ENCODE results near the gene LRMDA.

Gene LRMDA

DNA sequence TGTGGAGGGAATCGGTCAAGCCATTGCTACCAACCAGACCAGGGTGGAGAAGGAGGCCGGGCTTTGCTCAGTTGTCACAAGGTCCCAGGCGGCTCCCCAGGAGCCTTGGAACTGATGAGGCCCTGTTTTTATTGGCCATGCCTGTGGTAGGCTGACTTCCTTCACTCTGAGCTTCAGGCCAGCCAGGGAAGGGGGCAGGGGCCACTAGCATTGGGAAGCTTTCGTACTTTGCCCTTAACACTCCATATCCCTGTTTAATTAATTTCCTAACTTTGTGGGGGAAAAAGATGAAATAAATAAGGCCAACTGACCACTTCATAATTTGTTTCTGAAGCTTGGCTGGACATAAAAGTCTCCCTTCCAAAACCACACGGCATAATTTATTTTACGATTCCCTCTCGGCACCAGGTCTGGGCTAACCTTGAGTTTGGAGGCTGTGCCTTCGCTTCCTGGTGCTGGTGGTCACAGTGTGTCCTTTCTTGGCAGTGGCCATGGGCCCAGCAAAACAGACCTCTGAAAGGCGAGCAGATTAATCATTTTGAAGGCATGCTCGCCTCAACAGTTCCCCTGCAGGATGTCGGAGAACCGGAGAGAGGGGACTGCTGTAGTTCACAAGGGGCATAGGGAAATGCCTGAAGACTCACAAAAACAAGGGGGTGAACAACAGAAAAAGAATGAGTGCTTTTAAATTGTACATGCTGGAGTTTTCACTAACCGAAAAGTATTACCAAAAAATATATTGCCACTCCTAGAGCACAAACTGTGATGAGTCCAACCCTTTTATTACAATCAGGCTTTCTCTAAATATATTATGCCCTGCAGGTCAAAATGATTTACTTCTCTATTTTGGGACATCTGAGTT, 966.0 kb downstream of the LRMDA start:
- no peak for DNase-seq

- DNase-seq: no peak
Observed at GRCh38 chr10:76398043-76398710, 966.8 kb downstream of the LRMDA start.

DNA sequence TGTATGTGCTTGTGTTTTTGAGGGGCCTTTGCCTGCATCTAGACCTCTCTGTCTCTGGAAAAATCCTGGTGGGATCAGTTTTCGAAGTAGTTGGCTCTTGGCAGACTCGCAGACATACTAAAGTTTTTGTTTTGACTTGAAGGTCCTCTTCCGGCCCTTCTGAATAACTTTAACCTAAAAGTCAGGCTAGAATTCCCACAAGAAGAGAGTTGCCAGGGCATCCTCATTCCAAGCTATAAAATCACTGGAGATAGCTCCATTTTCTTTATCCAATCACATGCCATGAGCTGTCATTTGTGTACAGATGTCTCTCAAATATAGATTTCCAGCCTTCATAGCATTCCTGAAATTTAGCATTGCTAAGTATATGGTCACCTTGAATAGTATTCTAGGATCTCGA, 967.8 kb downstream of the LRMDA start:
- no peak for DNase-seq

GRCh38 chr10:76401006-76401405, 969.6 kb downstream of the LRMDA start:
- DNase-seq: no peak

GRCh38 chr10:76403912-76404311, 972.5 kb downstream of the LRMDA start:
- DNase-seq: no peak

GRCh38 chr10:76404531-76404930, 973.1 kb downstream of the LRMDA start:
- no peak for DNase-seq

GRCh38 chr10:76405922-76406321, 974.5 kb downstream of the LRMDA start:
- DNase-seq: no peak

DNA sequence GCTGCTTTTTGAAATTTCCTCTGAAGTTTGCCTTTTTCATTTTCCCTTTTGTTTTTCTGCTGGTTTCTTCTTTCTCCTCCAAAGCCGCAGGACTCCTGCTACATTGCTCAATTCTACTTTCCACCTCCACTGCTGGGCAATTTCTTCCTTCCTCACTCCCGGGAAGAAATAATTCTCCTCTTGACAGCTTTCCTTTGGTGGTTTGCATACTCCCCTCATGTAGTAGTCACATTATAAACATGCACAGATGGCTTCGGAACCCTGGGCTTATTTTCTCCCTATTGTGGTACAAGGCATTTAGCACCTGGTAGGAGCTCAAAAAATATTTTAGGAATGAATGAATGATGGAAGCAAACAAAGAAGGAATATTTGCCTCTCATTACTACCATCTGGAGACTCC, 977.2 kb downstream of the LRMDA start:
- no peak for DNase-seq

- no peak for DNase-seq
Observed at GRCh38 chr10:76411729-76412435, 980.5 kb downstream of the LRMDA start.

DNA sequence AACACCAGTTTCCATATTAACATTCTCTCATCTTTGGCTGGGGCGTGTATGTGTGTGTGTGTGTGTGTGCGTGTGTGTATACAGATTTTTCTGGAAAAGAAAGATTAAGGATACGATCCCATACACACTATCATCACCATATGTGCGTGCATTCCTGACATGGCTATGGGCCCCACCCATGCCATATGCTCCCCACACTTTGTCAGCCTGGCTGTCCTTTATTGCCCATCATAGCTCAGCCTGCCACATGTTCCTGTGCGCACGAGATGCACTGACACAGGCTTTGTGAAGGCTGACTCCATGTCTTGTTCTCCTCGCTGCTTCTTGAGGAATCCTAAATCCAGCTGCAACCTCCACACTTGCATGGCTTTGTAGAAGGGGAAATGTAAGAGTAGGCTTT, 984.1 kb downstream of the LRMDA start:
- DNase-seq: no peak

- DNase-seq: no peak
Observed at GRCh38 chr10:76416642-76417041, 985.2 kb downstream of the LRMDA start.

DNA sequence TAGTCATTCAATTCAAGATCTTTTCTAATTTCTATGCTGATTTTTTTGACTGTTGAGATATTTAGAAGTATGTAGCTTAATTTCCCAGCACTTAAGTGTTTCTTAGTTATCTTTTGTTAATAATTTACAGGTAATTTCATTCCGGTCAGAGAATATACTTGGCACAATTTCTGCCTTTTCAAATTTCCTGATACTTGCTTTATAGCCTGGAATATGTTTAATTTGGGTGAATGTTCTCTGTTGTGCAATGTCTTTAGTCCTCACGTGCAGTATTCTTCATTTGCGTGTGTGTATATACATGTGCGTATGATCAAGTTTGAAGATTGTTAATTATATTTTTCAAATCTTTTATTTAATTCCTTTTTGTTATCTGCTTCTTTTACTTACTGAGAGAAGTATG, 989.3 kb downstream of the LRMDA start:
- no peak for DNase-seq

DNA sequence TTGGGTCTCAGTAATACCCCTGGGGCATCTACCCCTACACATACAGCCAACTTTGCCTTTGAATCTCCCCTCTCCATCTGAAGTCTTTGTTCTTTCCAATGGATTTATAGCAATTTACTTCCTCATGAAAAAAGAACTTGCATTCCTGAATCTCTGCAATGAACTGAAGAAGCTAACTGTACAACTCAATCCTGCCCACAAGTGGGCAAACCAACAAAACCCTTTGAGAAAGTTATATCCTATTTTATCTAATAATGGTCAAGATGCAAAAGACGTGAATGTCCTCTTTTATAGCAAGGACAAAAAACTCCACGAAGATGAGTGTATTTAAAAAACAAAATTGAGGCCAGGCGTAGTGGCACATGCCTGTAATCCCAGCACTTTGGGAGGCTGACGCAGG, 991.3 kb downstream of the LRMDA start:
- DNase-seq: no peak

- no peak for DNase-seq
Observed at GRCh38 chr10:76428551-76429367, 997.3 kb downstream of the LRMDA start.

DNA sequence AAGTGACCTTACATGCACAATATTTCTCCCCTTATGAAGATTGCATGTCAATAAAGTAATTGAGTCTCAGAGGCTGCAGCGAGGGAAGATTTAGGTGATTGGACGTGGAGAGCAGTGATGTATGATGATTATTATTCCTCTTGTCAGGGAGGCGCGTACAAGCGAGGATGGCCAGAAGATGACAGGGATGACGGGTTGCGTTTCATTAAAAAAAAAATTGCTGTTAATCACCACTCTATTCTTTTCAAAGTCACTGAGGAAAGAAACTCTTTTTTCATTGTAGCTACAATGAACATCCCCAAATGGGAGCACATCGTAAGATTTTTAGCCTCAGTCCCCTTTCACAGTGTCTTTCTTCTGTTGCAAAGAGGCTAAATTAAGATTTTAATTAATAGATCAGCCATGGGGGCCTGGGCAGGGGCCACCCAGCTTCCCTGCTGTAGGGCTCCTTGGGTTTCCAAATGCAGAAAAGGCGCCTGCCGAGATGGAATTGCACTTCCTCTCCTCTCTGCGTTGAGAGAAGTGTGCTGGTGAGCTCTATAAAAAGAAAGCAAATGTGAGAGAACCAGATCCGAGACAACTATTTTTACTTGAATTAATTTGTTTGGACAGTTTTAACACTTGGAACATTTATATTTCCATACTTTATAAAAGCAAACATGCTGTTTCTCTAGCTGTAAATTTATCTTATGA, 998.1 kb downstream of the LRMDA start:
- DNase-seq: no peak

DNA sequence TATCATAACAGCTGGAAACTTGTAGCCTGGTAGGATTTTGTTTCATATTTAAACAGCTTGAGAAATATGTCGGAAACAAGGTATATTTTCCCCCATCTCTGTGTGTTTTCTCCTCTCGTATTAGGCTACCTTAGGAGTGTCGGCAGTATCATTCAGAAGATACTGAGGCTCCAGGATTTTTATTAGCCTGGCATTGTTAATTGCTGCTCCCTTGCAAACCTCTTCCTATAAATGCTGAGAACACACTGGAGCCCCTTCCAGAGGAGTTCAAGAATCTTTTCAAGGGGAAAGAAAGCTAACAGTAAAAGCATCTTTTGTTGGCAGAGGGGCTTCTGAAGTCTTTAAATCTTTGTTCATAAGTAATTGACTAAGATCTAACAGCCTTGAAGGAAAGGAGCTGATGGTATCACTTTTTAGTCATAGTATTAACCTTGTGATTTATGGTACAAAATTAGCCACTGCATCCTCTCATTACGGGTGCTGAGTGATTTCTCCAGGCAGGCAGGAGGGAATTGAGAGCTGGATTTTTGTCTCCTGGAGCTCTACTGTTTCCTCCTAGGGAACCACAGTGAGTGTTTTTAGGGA, 998.7 kb downstream of the LRMDA start:
- DNase-seq: no peak

- DNase-seq: no peak
Observed at GRCh38 chr10:76432016-76433012, 1000.9 kb downstream of the LRMDA start.

GRCh38 chr10:76433161-76434005, 1002.0 kb downstream of the LRMDA start:
- no peak for DNase-seq

- no peak for DNase-seq
Observed at GRCh38 chr10:76435157-76435556, 1003.7 kb downstream of the LRMDA start.

DNA sequence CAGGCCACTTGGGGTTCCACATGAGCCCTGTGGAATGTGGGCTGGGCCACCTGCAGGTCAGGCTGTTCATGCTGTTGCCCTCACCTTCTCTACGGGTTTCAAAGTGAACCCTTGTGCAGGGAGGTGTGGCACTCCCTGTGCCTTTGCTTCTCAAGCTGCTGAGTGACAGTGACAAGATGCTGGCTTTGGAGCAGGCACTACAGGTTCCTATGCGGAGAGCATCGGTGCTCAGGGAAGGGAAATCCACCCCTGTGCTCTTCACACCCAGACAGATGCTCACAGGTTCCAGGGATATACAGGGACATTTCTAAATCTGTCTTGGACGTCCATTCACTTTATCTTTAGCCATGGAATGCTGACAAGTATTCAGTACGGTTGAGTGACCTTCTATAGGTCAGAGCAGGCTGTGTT, 1005.0 kb downstream of the LRMDA start:
- no peak for DNase-seq

All from activated CD4-positive, alpha-beta T cell treated with anti-CD3 and anti-CD28 coated beads for 1 hour (primary cell).